ENCODE measurements around the gene TTC39C. TPM values are rescaled to one million over a fixed set of nuclear protein-coding genes. Genes with fewer than 3 reads are reported as not detected.
A peak's percentile ranks its signal among the peaks of the same experiment; 100 is the strongest.

TTC39C gene
- total RNA-seq, 2 experiments from 2014 or later = 82.6 to 91.8 TPM

DNA sequence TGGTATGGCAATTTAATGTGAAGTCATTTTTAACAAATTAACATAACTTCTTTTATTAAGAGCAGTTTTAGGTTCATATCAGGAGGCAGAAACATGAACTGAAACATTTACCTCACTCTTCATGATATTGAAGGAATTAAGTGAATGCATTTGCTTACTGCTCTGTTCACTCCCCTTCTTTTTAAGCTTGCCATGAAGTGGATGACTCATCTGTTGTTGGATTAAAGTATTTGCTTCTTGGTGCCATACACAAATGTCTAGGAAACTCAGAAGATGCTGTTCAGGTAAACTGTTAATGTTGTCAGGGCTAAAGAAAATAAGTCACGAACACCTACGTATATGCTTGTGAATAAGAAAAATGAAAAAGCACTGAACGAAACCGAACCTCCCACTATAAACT lies 114.1 kb downstream of the TTC39C start:
- Histone ChIP-seq H3K36me3 (ENCODE audit: insufficient read depth, low read length) (peaks cover 95% of the 10 kb centered on the region), H3K9me3 (ENCODE audit: control insufficient read depth in 1 of 2, insufficient read depth in 1 of 2, low read length in 2 of 2) (no peaks in the 10 kb centered on the region), H3K27me3 (ENCODE audit: control insufficient read depth in 1 of 2, insufficient read depth in 2 of 2, low read length in 2 of 2) (no peaks in the 10 kb centered on the region), H3K4me3 (ENCODE audit: low read length) (no peak overlapping the region), H3K4me1 (ENCODE audit: insufficient read depth, low read length) (no peaks in the 10 kb centered on the region), H3K27ac (ENCODE audit: low read depth in 1 of 2, low read length in 2 of 2) (no peak overlapping the region)
- TF ChIP-seq, protein P1, sequence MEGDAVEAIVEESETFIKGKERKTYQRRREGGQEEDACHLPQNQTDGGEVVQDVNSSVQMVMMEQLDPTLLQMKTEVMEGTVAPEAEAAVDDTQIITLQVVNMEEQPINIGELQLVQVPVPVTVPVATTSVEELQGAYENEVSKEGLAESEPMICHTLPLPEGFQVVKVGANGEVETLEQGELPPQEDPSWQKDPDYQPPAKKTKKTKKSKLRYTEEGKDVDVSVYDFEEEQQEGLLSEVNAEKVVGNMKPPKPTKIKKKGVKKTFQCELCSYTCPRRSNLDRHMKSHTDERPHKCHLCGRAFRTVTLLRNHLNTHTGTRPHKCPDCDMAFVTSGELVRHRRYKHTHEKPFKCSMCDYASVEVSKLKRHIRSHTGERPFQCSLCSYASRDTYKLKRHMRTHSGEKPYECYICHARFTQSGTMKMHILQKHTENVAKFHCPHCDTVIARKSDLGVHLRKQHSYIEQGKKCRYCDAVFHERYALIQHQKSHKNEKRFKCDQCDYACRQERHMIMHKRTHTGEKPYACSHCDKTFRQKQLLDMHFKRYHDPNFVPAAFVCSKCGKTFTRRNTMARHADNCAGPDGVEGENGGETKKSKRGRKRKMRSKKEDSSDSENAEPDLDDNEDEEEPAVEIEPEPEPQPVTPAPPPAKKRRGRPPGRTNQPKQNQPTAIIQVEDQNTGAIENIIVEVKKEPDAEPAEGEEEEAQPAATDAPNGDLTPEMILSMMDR (IDR thresholded peaks at IDR 0.05) = no peak
- DNase-seq (no peak), ATAC-seq (ENCODE audit: poor library complexity) (no peak)
- Mint-ChIP-seq H3K36me3 (ENCODE audit: low read depth) (peaks cover 92% of the 10 kb centered on the region), H3K9me3 (no peaks in the 10 kb centered on the region), H3K4me3 (no peak overlapping the region), H3K27me3 (no peaks in the 10 kb centered on the region), H3K4me1 (ENCODE audit: low read depth) (no peaks in the 10 kb centered on the region), H3K27ac (peak overlapping the region; percentile 23)
- intact Hi-C loops (cut with DNase I, micrococcal nuclease) = no loop called here
- ChIA-PET POLR2A (no interaction called here), CTCF (no interaction called here)

- H3K27me3 Mint-ChIP-seq = no peaks in the 10 kb centered on the region
- H3K4me1 Mint-ChIP-seq (ENCODE audit: low read depth) = no peaks in the 10 kb centered on the region
- Histone ChIP-seq H3K27me3 (ENCODE audit: control insufficient read depth in 1 of 2, insufficient read depth in 2 of 2, low read length in 2 of 2) (no peaks in the 10 kb centered on the region), H3K4me3 (ENCODE audit: low read length) (no peak overlapping the region), H3K4me1 (ENCODE audit: insufficient read depth, low read length) (no peaks in the 10 kb centered on the region), H3K36me3 (ENCODE audit: insufficient read depth, low read length) (peaks cover 91% of the 10 kb centered on the region), H3K9me3 (ENCODE audit: control insufficient read depth in 1 of 2, insufficient read depth in 1 of 2, low read length in 2 of 2) (no peaks in the 10 kb centered on the region), H3K27ac (ENCODE audit: low read depth in 1 of 2, low read length in 2 of 2) (no peak overlapping the region)
- intact Hi-C loops (cut with DNase I, micrococcal nuclease) = no loop called here
- H3K36me3 Mint-ChIP-seq (ENCODE audit: low read depth) = peaks cover 89% of the 10 kb centered on the region
- ATAC-seq (ENCODE audit: poor library complexity) (no peak), DNase-seq (no peak)
- H3K4me3 Mint-ChIP-seq = no peak overlapping the region
- H3K9me3 Mint-ChIP-seq = no peaks in the 10 kb centered on the region
- POLR2A ChIA-PET = interaction anchor here (1.0 kb wide), 1 partner anchor 8 kb away, joined by 3 read pairs; the partner anchor contains the start of gene CABYR
- TF ChIP-seq, protein P1 (IDR thresholded peaks at IDR 0.05) = no peak
- H3K27ac Mint-ChIP-seq = no peak overlapping the region
- CTCF ChIA-PET = interaction anchor here (0.7 kb wide), 1 partner anchor 334 kb away, joined by 3 read pairs; no protein-coding TSS in a partner anchor
These were observed 115.9 kb downstream of the TTC39C start for GRCh38 chr18:24130494-24130893.

- peak overlapping the region; percentile 9 for H3K27ac Mint-ChIP-seq
- peaks cover 33% of the 10 kb centered on the region for H3K36me3 Mint-ChIP-seq (ENCODE audit: low read depth)
- peaks cover 16% of the 10 kb centered on the region for H3K27me3 Mint-ChIP-seq
- intact Hi-C loops (cut with DNase I, micrococcal nuclease) = no loop called here
- TF ChIP-seq, protein P1 (IDR thresholded peaks at IDR 0.05) = no peak
- ATAC-seq (ENCODE audit: poor library complexity) (no peak), DNase-seq (peak in 2 of 14 experiments; percentile 16 to 33)
- CTCF ChIA-PET = no interaction called here
- H3K9me3 Mint-ChIP-seq = no peaks in the 10 kb centered on the region
- H3K4me3 ChIP-seq (ENCODE audit: low read length) = no peak overlapping the region
- H3K27ac ChIP-seq (ENCODE audit: low read depth in 1 of 2, low read length in 2 of 2) = no peak overlapping the region
- H3K36me3 ChIP-seq (ENCODE audit: insufficient read depth, low read length) = peaks cover 28% of the 10 kb centered on the region
- H3K9me3 ChIP-seq (ENCODE audit: control insufficient read depth in 1 of 2, insufficient read depth in 1 of 2, low read length in 2 of 2) = no peaks in the 10 kb centered on the region
- H3K27me3 ChIP-seq (ENCODE audit: control insufficient read depth in 1 of 2, insufficient read depth in 2 of 2, low read length in 2 of 2) = peaks cover 0 to 10% of the 10 kb centered on the region in 2 experiments
- H3K4me1 Mint-ChIP-seq (ENCODE audit: low read depth) = peaks cover 23% of the 10 kb centered on the region
- POLR2A ChIA-PET = no interaction called here
- peaks cover 17% of the 10 kb centered on the region for H3K4me1 ChIP-seq (ENCODE audit: insufficient read depth, low read length)
- H3K4me3 Mint-ChIP-seq = peak overlapping the region; percentile 21
These were observed 122.4 kb downstream of the TTC39C start for GRCh38 chr18:24136967-24137373.
